ENCODE data around the gene ODAD4. TPM values are rescaled to one million over a fixed set of nuclear protein-coding genes. Genes with fewer than 3 reads are reported as not detected.

ODAD4 gene
- total RNA-seq, 1 experiment from 2014 or later = 0.98 TPM

GRCh38 chr17:41973408-41973811, 43.0 kb downstream of the ODAD4 start:
- ATAC-seq = no peak
- no peak overlapping the region for H3K27ac ChIP-seq (ENCODE audit: low read depth, low read length)
- no peak overlapping the region for H3K9ac ChIP-seq (ENCODE audit: low read length)
- no peak for TF ChIP-seq REST (IDR thresholded peaks at IDR 0.05; ENCODE audit: low read depth)
- TF ChIP-seq SIN3A (IDR thresholded peaks at IDR 0.05; ENCODE audit: low read depth) = no peak
- no peak for TF ChIP-seq MAX (IDR thresholded peaks at IDR 0.05)
- no peak for TF ChIP-seq ZFX (IDR thresholded peaks at IDR 0.05)
- TF ChIP-seq CEBPB (IDR thresholded peaks at IDR 0.05; ENCODE audit: low read depth) = no peak
- TF ChIP-seq SP1 (IDR thresholded peaks at IDR 0.05; ENCODE audit: low read depth) = no peak
- TF ChIP-seq ZNF274 (IDR thresholded peaks at IDR 0.05; ENCODE audit: low read depth, low read length) = no peak
- no peak for TF ChIP-seq EGR1 (IDR thresholded peaks at IDR 0.05; ENCODE audit: low read depth)
- no peak for TF ChIP-seq POLR2AphosphoS5 (IDR thresholded peaks at IDR 0.05; ENCODE audit: low read depth, low read length)
- no peak for TF ChIP-seq ZBTB33 (IDR thresholded peaks at IDR 0.05; ENCODE audit: extremely low read depth, insufficient replicate concordance, low read length)
- no peak for TF ChIP-seq EZH2 (IDR thresholded peaks at IDR 0.05)
- no peak for TF ChIP-seq EZH2phosphoT487 (IDR thresholded peaks at IDR 0.05; ENCODE audit: borderline replicate concordance)
- TF ChIP-seq CTCF (IDR thresholded peaks at IDR 0.05 in 2 of 3, conservative IDR thresholded peaks at IDR 0.05 in 1 of 3; ENCODE audit: borderline replicate concordance in 1 of 3, insufficient read depth in 1 of 3, low read depth in 2 of 3, low read length in 2 of 3) = no peak
- no peak for TF ChIP-seq TCF7L2 (IDR thresholded peaks at IDR 0.05; ENCODE audit: borderline replicate concordance, extremely low read depth, insufficient read depth, insufficient read length)
- no peak for TF ChIP-seq CBX3 (IDR thresholded peaks at IDR 0.05; ENCODE audit: low read depth)
- intact Hi-C loops (cut with micrococcal nuclease) = no loop called here
- H3K9me2 ChIP-seq (ENCODE audit: insufficient read depth) = no peaks in the 10 kb centered on the region
- ChIA-PET RAD21 (ENCODE audit: low non-redundant PET in 1 of 2, low total read pairs in 2 of 2, uncharacterized antibody in 2 of 2, unreplicated experiment in 2 of 2) (no interaction called here), CTCF (no interaction called here), POLR2A (no interaction called here)
- H3K27me3 ChIP-seq (ENCODE audit: insufficient read depth, low read length) = no peaks in the 10 kb centered on the region
- H2AFZ ChIP-seq (ENCODE audit: low read depth, low read length, poor library complexity, severe bottlenecking) = no peak overlapping the region
- no peak overlapping the region for H3K4me3 ChIP-seq (replicated peaks in 1 of 2; ENCODE audit: low read depth in 1 of 2, low read length in 2 of 2)
- no peak overlapping the region for H3K4me2 ChIP-seq (ENCODE audit: low read length)
- peaks cover 5% of the 10 kb centered on the region; the same call in 1 of the 2 replicates for H3K79me2 ChIP-seq (ENCODE audit: insufficient read depth, low read length)
- 0 out of 4 replicates have a peak, but pooled peaks cover 0 to 2% of the 10 kb centered on the region in 2 experiments for H3K4me1 ChIP-seq (ENCODE audit: control insufficient read depth in 1 of 2, insufficient read depth in 2 of 2, low read length in 2 of 2)
- H3K9me3 ChIP-seq (ENCODE audit: control insufficient read depth in 1 of 2, insufficient read depth in 1 of 2, low read depth in 1 of 2, low read length in 2 of 2) = no peaks in the 10 kb centered on the region
- H4K20me1 ChIP-seq (ENCODE audit: insufficient read depth) = no peaks in the 10 kb centered on the region
- BruUV-seq (replicated peaks) = no TSS peak
- H3K36me3 ChIP-seq (ENCODE audit: control insufficient read depth in 1 of 2, insufficient read depth in 2 of 2, low read length in 2 of 2) = peaks cover 44 to 49% of the 10 kb centered on the region in 2 experiments; a peak in 3 of 4 replicates
- DNase-seq (ENCODE audit: low read depth, low spot score) = no peak
